ENCODE data around the gene DEFB110. TPM values are rescaled to one million over a fixed set of nuclear protein-coding genes. Genes with fewer than 3 reads are reported as not detected.

Gene DEFB110
- not detected for total RNA-seq
- polyA plus RNA-seq: not detected

DNA sequence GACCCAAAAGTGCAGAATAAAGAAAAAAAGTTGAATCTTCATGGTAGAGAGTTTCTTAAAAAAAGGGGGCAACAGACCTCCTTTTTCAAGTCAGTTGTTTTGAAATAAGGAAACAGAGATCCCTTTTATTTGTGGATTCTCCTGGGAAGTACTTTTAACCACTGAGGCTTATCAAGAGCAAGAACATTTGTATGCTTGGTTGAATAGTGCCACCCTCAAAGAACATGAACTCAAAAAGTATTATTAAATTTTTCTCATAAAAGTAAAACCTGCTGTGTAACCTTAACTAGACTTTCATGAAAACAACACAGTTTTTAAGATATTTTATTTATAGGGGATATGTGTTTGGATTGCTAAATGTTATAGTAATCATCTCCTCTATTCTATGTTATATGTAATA is at the start of gene DEFB110:
TSS of gene DEFB110 (minus strand) at position 101 of the 400 bp plus-strand sequence. CDS start at position 42, 59 bp downstream.
- Mint-ChIP-seq H3K27me3 (no peaks in the 10 kb centered on the region), H3K4me3 (no peak within 1 kb of the TSS), H3K36me3 (no peaks in the 10 kb centered on the region), H3K27ac (no peak within 1 kb of the TSS), H3K4me1 (no peaks in the 10 kb centered on the region), H3K9me3 (peaks cover 0 to 19% (median 2%) of the 10 kb centered on the region in 8 donors)
- Histone ChIP-seq H3K36me3 (ENCODE audit: insufficient read depth, low read length) (no peaks in the 10 kb centered on the region), H3K27me3 (ENCODE audit: insufficient read depth, low read length) (no peaks in the 10 kb centered on the region), H3K4me3 (ENCODE audit: low read length in 2 of 2) (no peak within 1 kb of the TSS), H3K4me1 (ENCODE audit: insufficient read depth, low read length) (no peaks in the 10 kb centered on the region), H3K27ac (ENCODE audit: low read depth, low read length) (no peak within 1 kb of the TSS), H3K9me3 (ENCODE audit: control insufficient read depth in 1 of 2, low read length in 2 of 2) (no peaks in the 10 kb centered on the region)
- CTCF ChIA-PET (ENCODE audit: partially characterized antibody): no interaction called here
- intact Hi-C loops (cut with micrococcal nuclease): no loop called here
- POLR2A ChIA-PET (ENCODE audit: partially characterized antibody): no interaction called here
- DNase-seq: no peak

DNA sequence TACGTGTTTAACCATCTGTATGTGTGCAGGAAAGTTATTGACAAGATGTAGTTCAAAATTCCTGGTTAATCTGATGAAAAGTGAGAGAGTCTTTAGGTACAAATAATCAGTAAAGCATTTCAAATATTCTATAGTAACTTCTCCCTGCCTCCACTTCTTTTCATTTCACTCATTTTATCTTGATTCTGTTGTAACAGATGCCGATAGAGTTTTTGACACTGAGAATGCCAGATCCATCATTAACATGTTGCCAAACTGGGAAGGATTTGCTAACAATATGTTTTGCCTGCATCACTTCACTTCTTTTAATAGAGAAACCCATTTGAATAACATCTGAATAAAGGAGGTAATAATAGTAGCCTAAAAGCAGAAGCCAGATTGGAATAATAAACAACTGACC is 48.3 kb upstream of the DEFB110 start:
- H3K27ac Mint-ChIP-seq: no peak overlapping the region
- H3K36me3 Mint-ChIP-seq: no peaks in the 10 kb centered on the region
- no peak overlapping the region for H3K4me3 Mint-ChIP-seq
- no peak overlapping the region for H3K27ac ChIP-seq (ENCODE audit: low read depth, low read length)
- CTCF ChIA-PET (ENCODE audit: partially characterized antibody): no interaction called here
- no peak overlapping the region for H3K4me3 ChIP-seq (ENCODE audit: low read length in 2 of 2)
- H3K9me3 Mint-ChIP-seq: peaks cover 0 to 10% (median 5%) of the 10 kb centered on the region in 8 donors
- H3K27me3 Mint-ChIP-seq: no peaks in the 10 kb centered on the region
- intact Hi-C loops (cut with micrococcal nuclease): no loop called here
- no peaks in the 10 kb centered on the region for H3K9me3 ChIP-seq (ENCODE audit: control insufficient read depth in 1 of 2, low read length in 2 of 2)
- no peaks in the 10 kb centered on the region for H3K27me3 ChIP-seq (ENCODE audit: insufficient read depth, low read length)
- H3K36me3 ChIP-seq (ENCODE audit: insufficient read depth, low read length): no peaks in the 10 kb centered on the region
- no peak for DNase-seq
- H3K4me1 Mint-ChIP-seq: no peaks in the 10 kb centered on the region
- POLR2A ChIA-PET (ENCODE audit: partially characterized antibody): no interaction called here
- H3K4me1 ChIP-seq (ENCODE audit: insufficient read depth, low read length): no peaks in the 10 kb centered on the region

DNA sequence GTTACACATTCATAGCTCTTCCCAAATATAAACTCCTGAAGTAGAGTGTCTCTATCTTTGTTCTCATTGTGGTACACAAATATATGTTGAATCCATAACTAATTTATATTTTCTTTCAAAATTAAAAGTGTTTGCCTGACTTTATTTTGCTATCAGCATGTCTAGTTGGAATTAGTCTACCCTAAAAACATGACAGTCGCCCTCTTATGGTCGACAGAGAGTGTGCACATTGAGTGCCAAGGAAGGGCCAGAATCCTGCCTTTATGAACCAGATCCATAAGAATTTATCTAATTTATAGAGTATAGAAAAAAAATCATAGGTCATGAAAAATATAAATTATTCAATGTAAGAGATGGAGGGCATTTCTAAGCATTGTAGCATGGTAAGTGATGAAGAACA is 40.3 kb upstream of the DEFB110 start:
- Histone ChIP-seq H3K4me3 (ENCODE audit: low read length in 2 of 2) (no peak overlapping the region), H3K27me3 (ENCODE audit: insufficient read depth, low read length) (no peaks in the 10 kb centered on the region), H3K36me3 (ENCODE audit: insufficient read depth, low read length) (no peaks in the 10 kb centered on the region), H3K4me1 (ENCODE audit: insufficient read depth, low read length) (no peaks in the 10 kb centered on the region), H3K27ac (ENCODE audit: low read depth, low read length) (no peak overlapping the region), H3K9me3 (ENCODE audit: control insufficient read depth in 1 of 2, low read length in 2 of 2) (no peaks in the 10 kb centered on the region)
- H3K27me3 Mint-ChIP-seq: no peaks in the 10 kb centered on the region
- H3K4me3 Mint-ChIP-seq: no peak overlapping the region
- intact Hi-C loops (cut with micrococcal nuclease): no loop called here
- ChIA-PET POLR2A (ENCODE audit: partially characterized antibody) (no interaction called here), CTCF (ENCODE audit: partially characterized antibody) (no interaction called here)
- DNase-seq: no peak
- H3K27ac Mint-ChIP-seq: no peak overlapping the region
- no peaks in the 10 kb centered on the region for H3K4me1 Mint-ChIP-seq
- H3K9me3 Mint-ChIP-seq: peaks cover 1 to 10% (median 4%) of the 10 kb centered on the region in 8 donors
- H3K36me3 Mint-ChIP-seq: no peaks in the 10 kb centered on the region

DNA sequence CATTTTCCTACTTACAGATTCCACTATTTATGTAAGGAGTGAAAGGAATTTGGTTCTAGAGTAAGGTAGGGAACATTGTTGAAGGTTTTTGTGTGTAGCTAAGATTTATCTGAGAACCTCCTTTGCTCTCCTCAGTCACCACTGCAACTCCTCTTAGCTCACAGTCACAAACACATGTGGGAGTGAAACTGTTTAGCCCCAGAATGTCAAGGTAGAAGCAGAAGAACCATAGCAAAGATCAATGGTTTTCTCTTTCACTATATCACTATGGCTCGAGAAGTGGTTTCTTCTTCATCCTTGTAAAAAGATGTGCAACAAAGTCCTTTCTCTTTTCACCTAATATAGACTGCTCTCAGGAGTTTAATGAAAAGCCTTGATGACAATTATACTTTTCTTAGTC is 34.4 kb upstream of the DEFB110 start:
- H3K36me3 ChIP-seq (ENCODE audit: insufficient read depth, low read length): no peaks in the 10 kb centered on the region
- DNase-seq: no peak
- POLR2A ChIA-PET (ENCODE audit: partially characterized antibody): no interaction called here
- no peak overlapping the region for H3K27ac ChIP-seq (ENCODE audit: low read depth, low read length)
- no peaks in the 10 kb centered on the region for H3K9me3 ChIP-seq (ENCODE audit: control insufficient read depth in 1 of 2, low read length in 2 of 2)
- Mint-ChIP-seq H3K4me3 (no peak overlapping the region), H3K27ac (no peak overlapping the region), H3K9me3 (peaks cover 0 to 8% (median 3%) of the 10 kb centered on the region in 8 donors), H3K4me1 (no peaks in the 10 kb centered on the region), H3K36me3 (no peaks in the 10 kb centered on the region), H3K27me3 (no peaks in the 10 kb centered on the region)
- no peaks in the 10 kb centered on the region for H3K27me3 ChIP-seq (ENCODE audit: insufficient read depth, low read length)
- H3K4me3 ChIP-seq (ENCODE audit: low read length in 2 of 2): no peak overlapping the region
- no peaks in the 10 kb centered on the region for H3K4me1 ChIP-seq (ENCODE audit: insufficient read depth, low read length)
- intact Hi-C loops (cut with micrococcal nuclease): no loop called here
- CTCF ChIA-PET (ENCODE audit: partially characterized antibody): no interaction called here

DNA sequence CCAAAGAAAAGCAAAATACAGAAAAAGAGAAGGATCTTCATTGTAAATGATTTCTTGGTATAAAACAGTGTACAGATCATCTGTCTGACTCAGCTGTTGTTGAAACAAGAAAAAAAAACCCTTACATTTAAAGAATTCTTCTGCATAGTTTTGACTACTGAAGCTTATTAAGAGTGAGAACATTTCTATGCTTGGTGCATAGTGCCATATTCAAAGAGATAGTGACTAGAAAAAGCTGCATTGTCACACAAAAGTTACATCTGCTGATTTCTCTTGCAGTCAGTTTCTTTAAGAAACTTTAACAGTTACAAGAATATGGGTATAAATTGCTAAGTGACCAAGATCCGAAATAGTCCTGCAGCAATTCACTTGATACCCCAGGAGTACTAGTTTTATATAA is 28.0 kb upstream of the DEFB110 start, which contains the start of gene DEFB112:
TSS of gene DEFB112 (minus strand) at position 101 of the 400 bp plus-strand sequence. CDS start at position 41, 60 bp downstream.
- no peaks in the 10 kb centered on the region for H3K4me1 Mint-ChIP-seq
- intact Hi-C loops (cut with micrococcal nuclease): no loop called here
- ChIA-PET CTCF (ENCODE audit: partially characterized antibody) (no interaction called here), POLR2A (ENCODE audit: partially characterized antibody) (no interaction called here)
- no peak within 1 kb of the TSS for H3K4me3 Mint-ChIP-seq
- no peaks in the 10 kb centered on the region for H3K36me3 ChIP-seq (ENCODE audit: insufficient read depth, low read length)
- no peak within 1 kb of the TSS for H3K4me3 ChIP-seq (ENCODE audit: low read length in 2 of 2)
- no peaks in the 10 kb centered on the region for H3K36me3 Mint-ChIP-seq
- H3K27me3 ChIP-seq (ENCODE audit: insufficient read depth, low read length): no peaks in the 10 kb centered on the region
- H3K27ac ChIP-seq (ENCODE audit: low read depth, low read length): no peak within 1 kb of the TSS
- H3K27me3 Mint-ChIP-seq: no peaks in the 10 kb centered on the region
- H3K27ac Mint-ChIP-seq: no peak within 1 kb of the TSS
- no peaks in the 10 kb centered on the region for H3K4me1 ChIP-seq (ENCODE audit: insufficient read depth, low read length)
- H3K9me3 ChIP-seq (ENCODE audit: control insufficient read depth in 1 of 2, low read length in 2 of 2): no peaks in the 10 kb centered on the region
- no peak for DNase-seq
- peaks cover 0 to 2% (median 0%) of the 10 kb centered on the region in 8 donors for H3K9me3 Mint-ChIP-seq

DNA sequence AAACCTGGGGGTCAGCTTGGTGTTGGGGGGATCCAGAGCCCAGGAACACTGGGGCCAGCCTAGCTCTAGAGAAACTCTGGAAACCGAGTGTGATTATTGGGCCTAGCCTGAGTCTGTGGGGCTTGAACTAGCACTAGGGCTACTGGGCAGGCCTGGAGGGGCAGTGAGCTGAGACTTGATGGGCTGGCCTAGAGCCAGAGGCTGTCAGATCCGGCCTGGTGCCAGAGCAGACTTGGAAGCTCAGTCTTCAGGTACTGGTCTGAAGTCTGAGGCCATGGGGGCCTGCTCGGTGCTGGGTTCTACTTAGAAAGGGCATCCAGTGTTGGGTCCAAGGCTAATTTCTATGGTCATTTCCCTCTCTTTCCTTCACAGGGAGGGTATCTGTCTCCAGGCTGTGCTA is 25.2 kb upstream of the DEFB110 start:
- POLR2A ChIA-PET (ENCODE audit: partially characterized antibody): no interaction called here
- intact Hi-C loops (cut with micrococcal nuclease): no loop called here
- no peak overlapping the region for H3K4me3 ChIP-seq (ENCODE audit: low read length in 2 of 2)
- H3K36me3 Mint-ChIP-seq: no peaks in the 10 kb centered on the region
- H3K9me3 ChIP-seq (ENCODE audit: control insufficient read depth in 1 of 2, low read length in 2 of 2): no peaks in the 10 kb centered on the region
- CTCF ChIA-PET (ENCODE audit: partially characterized antibody): no interaction called here
- H3K27ac ChIP-seq (ENCODE audit: low read depth, low read length): no peak overlapping the region
- no peaks in the 10 kb centered on the region for H3K27me3 Mint-ChIP-seq
- peak in 1 of 5 donors; percentile 13 for DNase-seq
- no peak overlapping the region for H3K27ac Mint-ChIP-seq
- H3K4me1 Mint-ChIP-seq: no peaks in the 10 kb centered on the region
- H3K36me3 ChIP-seq (ENCODE audit: insufficient read depth, low read length): no peaks in the 10 kb centered on the region
- H3K4me3 Mint-ChIP-seq: no peak overlapping the region
- H3K4me1 ChIP-seq (ENCODE audit: insufficient read depth, low read length): no peaks in the 10 kb centered on the region
- no peaks in the 10 kb centered on the region for H3K27me3 ChIP-seq (ENCODE audit: insufficient read depth, low read length)
- peaks cover 0 to 4% (median 2%) of the 10 kb centered on the region in 8 donors for H3K9me3 Mint-ChIP-seq

DNA sequence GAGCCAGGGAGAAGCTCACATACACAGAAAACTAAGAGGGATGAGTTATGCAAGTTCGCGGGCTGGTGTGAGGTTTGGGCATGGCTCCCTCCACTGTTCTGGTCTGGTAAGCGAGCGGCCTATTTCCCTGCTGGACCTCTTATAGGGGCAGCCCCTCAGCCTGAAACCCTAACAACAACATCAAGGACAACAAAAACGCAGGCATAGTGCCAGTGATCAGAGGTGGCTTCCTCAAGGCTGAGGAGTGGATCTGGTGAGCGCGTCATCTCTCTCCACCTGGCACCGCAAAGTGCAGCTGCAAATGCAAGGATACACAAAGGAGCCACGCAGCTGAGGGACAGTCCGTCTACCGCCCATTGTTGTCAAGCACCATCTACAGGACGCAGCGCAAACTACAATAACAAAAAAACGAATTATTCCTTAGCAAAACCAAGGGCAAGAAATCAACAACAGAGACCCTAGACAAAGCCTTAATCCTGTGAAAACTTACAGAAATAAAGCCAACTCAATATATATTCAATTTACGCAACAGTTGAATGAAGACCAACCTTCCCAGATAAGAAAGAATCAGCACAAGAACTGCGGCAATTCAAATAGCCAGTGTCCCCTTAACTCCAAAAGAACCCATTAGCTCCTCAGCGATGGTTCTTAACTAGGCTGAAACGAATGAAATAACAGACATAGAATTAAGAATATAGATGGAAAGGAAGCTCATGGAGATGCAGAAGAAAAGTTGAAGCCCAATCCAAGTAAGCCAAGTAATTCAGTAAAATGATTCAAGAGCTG is 9.2 kb upstream of the DEFB110 start:
- intact Hi-C loops (cut with micrococcal nuclease): no loop called here
- Mint-ChIP-seq H3K27ac (no peak overlapping the region), H3K4me3 (no peak overlapping the region), H3K36me3 (no peaks in the 10 kb centered on the region), H3K27me3 (no peaks in the 10 kb centered on the region), H3K9me3 (peaks cover 3 to 30% (median 11%) of the 10 kb centered on the region in 8 donors), H3K4me1 (no peaks in the 10 kb centered on the region)
- DNase-seq: no peak
- H3K27me3 ChIP-seq (ENCODE audit: insufficient read depth, low read length): no peaks in the 10 kb centered on the region
- H3K4me1 ChIP-seq (ENCODE audit: insufficient read depth, low read length): no peaks in the 10 kb centered on the region
- no peak overlapping the region for H3K4me3 ChIP-seq (ENCODE audit: low read length in 2 of 2)
- no peaks in the 10 kb centered on the region for H3K9me3 ChIP-seq (ENCODE audit: control insufficient read depth in 1 of 2, low read length in 2 of 2)
- H3K27ac ChIP-seq (ENCODE audit: low read depth, low read length): no peak overlapping the region
- H3K36me3 ChIP-seq (ENCODE audit: insufficient read depth, low read length): no peaks in the 10 kb centered on the region
- ChIA-PET POLR2A (ENCODE audit: partially characterized antibody) (no interaction called here), CTCF (ENCODE audit: partially characterized antibody) (no interaction called here)
